ENCODE measurements around the gene SHF. TPM values are rescaled to one million over a fixed set of nuclear protein-coding genes. Genes with fewer than 3 reads are reported as not detected.
A peak's percentile ranks its signal among the peaks of the same experiment; 100 is the strongest.

SHF gene
- total RNA-seq, 3 donors from 2014 or later = 5.0 to 9.7 (median 9.5) TPM

GRCh38 chr15:45121020-45121419, 66.7 kb downstream of the SHF start:
- H3K9me3 ChIP-seq = no peaks in the 10 kb centered on the region
- no peak overlapping the region for H3K27ac ChIP-seq
- intact Hi-C loops (cut with DNase I; ENCODE audit: low total_unique reads) = no loop called here
- H3K4me3 ChIP-seq = no peak overlapping the region
- H3K36me3 ChIP-seq = no peaks in the 10 kb centered on the region
- peaks cover 7 to 8% of the 10 kb centered on the region in 2 donors for H3K4me1 ChIP-seq
- DNase-seq (ENCODE audit: low spot score in 2 of 2) = no peak
- TF ChIP-seq POLR2A (IDR thresholded peaks at IDR 0.05) = no peak
- no peak for TF ChIP-seq POLR2AphosphoS5 (IDR thresholded peaks at IDR 0.05)
- TF ChIP-seq CTCF (IDR thresholded peaks at IDR 0.05) = no peak
- peaks cover 0 to 19% of the 10 kb centered on the region in 2 donors for H3K27me3 ChIP-seq

DNA sequence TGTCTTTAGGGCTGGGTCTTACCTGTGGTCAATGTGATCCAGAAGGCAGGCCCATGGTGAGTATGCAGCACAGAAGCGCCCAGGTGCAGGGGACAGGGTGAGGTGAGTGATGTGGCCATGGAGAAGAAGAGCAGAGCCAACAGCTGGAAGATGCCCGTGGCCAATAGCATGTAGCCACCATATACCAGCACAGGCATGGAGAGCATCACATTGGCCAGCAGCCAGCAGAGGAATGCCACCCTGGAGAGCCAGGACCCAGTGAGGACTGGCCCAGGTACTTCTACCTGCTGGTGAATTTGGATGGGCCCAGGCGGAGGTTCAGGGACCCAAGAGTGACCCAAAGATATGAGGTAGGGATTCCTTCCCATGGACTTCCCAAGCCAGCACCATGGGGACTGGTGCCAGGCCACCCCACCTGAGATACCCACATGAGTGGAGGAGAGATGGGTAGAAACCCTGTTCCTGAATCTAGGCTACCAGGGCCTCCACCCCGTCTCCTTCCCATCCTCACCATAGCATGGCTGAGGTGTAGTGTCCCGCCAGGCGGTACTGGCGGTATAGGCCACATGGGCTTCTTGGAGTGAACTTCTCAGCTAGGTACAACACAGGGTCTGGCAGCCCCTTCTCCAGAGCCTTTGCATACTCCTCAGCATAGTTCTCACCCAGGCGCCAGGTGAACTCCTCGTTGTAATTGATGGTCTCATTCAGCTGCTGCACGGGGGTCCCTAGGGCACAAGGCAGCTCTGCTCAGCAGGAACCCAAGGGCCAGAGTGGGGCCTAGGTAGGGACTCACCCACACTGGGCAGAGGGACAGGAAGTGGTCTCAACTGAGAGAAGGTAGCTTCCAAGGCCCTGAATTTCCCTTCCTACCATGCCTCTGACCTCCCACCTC, 67.4 kb downstream of the SHF start:
- Histone ChIP-seq H3K4me1 (peaks cover 7 to 8% of the 10 kb centered on the region in 2 donors), H3K9me3 (no peaks in the 10 kb centered on the region), H3K27ac (no peak overlapping the region), H3K27me3 (peaks cover 0 to 26% of the 10 kb centered on the region in 2 donors), H3K36me3 (no peaks in the 10 kb centered on the region), H3K4me3 (no peak overlapping the region)
- intact Hi-C loops (cut with DNase I; ENCODE audit: low total_unique reads) = no loop called here
- DNase-seq (ENCODE audit: low spot score in 2 of 2) = no peak
- TF ChIP-seq CTCF (IDR thresholded peaks at IDR 0.05) (no peak), POLR2AphosphoS5 (IDR thresholded peaks at IDR 0.05) (no peak), POLR2A (IDR thresholded peaks at IDR 0.05) (no peak)

- no peaks in the 10 kb centered on the region for H3K9me3 ChIP-seq
- no peak for TF ChIP-seq POLR2A (IDR thresholded peaks at IDR 0.05)
- TF ChIP-seq POLR2AphosphoS5 (IDR thresholded peaks at IDR 0.05) = no peak
- TF ChIP-seq CTCF (IDR thresholded peaks at IDR 0.05) = no peak
- H3K4me1 ChIP-seq = peaks cover 7 to 8% of the 10 kb centered on the region in 2 donors
- intact Hi-C loops (cut with DNase I; ENCODE audit: low total_unique reads) = no loop called here
- peaks cover 0 to 39% of the 10 kb centered on the region in 2 donors for H3K27me3 ChIP-seq
- H3K4me3 ChIP-seq = no peak overlapping the region
- H3K27ac ChIP-seq = no peak overlapping the region
- DNase-seq (ENCODE audit: low spot score in 2 of 2) = no peak
- H3K36me3 ChIP-seq = no peaks in the 10 kb centered on the region
Measured at GRCh38 chr15:45118996-45119395, 68.8 kb downstream of the SHF start.

DNA sequence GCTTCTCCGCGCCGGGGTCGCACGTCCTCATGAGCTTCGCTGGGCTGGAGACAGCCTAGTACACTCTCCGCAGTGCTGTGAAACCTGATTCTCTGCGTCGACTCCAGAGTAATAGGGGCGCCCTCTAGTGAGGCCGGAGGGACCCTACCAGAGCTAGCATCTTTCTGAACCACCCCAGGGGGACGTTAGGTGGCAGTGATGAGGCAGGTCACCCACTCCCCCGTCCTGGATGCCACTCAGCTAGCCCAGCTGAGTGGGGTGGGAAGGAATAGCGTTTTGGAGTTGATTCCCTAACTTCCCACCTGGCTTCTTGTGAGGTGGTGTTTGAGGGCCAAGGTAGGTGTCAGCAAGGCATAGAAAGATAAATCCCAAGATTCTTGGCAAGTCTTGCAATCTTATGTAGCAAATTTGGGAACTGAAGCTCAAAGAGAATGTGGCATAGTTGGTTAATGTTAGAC, 69.6 kb downstream of the SHF start:
- H3K27ac ChIP-seq = no peak overlapping the region
- peak overlapping the region in 2 of 3 donors; percentile 32 to 42 for H3K4me3 ChIP-seq
- peaks cover 5 to 47% of the 10 kb centered on the region in 2 donors for H3K27me3 ChIP-seq

More for the DNA sequence above, 69.6 kb downstream of the SHF start:
- TF ChIP-seq CTCF (IDR thresholded peaks at IDR 0.05) (peak; percentile 65 to 94 (median 79)), POLR2AphosphoS5 (IDR thresholded peaks at IDR 0.05) (no peak)
- peak; percentile 75 to 89 for DNase-seq (ENCODE audit: low spot score in 2 of 2)
- no peaks in the 10 kb centered on the region for H3K9me3 ChIP-seq
- H3K4me1 ChIP-seq = peaks cover 7 to 8% of the 10 kb centered on the region in 2 donors
- intact Hi-C loops (cut with DNase I; ENCODE audit: low total_unique reads) = no loop called here
- no peaks in the 10 kb centered on the region for H3K36me3 ChIP-seq
